Bronchial epithelial cell (primary cell): ENCODE data around the gene KLF4. TPM values are rescaled to one million over a fixed set of nuclear protein-coding genes. Genes with fewer than 3 reads are reported as not detected.

Experiments
- DNase-seq: peaks from one replicate; pipeline ENCODE4 v3.0.0-alpha.2; 2010; ENCODE audit warnings: low read depth
- FAIRE-seq: peaks from 2 replicates; lab custom pipeline; 2011; peaks lifted over from hg19 to GRCh38; lab: Jason Lieb, UNC
- H3K27me3 ChIP-seq: 2 replicates; pipeline ENCODE4 v1.5.1; 2011; ENCODE audit warnings: low read length; ENCODE audit not compliant: control insufficient read depth, insufficient read depth
- H3K36me3 ChIP-seq: 2 replicates; pipeline ENCODE4 v1.5.1; 2011; ENCODE audit warnings: low read length; ENCODE audit not compliant: control insufficient read depth, insufficient read depth
- H3K4me3 ChIP-seq: 2 replicates; pipeline ENCODE4 v1.5.1; 2011; ENCODE audit warnings: mild to moderate bottlenecking, low read depth, low read length, control low read depth
- total RNA-seq: library from RNA; depleted of rRNA; stranded (reverse); fragments of >200 nt; gene quantifications from 2 replicates; pipeline ENCODE4 v1.2.1, GENCODE V29; 2014
- TF ChIP-seq, protein P1 (sequence below): IDR thresholded peaks from 2 replicates; pipeline ENCODE4 v1.5.1; 2011; ENCODE audit warnings: mild to moderate bottlenecking, moderate library complexity, low read length, control low read depth, inconsistent platforms; ENCODE audit not compliant: insufficient read depth, severe bottlenecking

KLF4 gene
- total RNA-seq, 1 donor from 2014 or later, result 16.1 TPM

DNA sequence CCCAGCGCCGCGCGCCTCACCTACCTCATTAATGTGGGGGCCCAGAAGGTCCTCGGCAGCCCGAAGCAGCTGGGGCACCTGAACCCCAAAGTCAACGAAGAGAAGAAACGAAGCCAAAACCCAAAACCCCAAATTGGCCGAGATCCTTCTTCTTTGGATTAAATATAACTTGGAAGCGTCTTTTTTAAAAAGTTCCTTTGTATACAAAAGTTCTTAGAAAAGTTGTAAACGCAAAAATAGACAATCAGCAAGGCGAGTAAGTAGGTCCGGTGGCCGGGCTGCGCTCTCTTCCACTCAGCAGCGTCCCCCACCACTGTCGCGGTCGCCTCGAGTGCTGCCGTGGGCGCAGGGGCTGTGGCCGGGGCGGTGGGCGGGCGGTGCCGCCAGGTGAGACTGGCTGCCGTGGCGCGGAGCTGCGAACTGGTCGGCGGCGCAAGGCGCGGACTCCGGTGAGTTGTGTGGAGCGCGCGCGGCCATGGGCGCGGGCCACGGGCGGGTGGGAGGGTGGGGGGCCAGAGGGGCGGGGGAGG, 360 bp downstream of the KLF4 start:
- Histone ChIP-seq H3K36me3 (peaks cover 24% of the 10 kb centered on the region), H3K4me3 (peak overlapping the region; percentile 99), H3K27me3 (no peaks in the 10 kb centered on the region)
- no peak for FAIRE-seq
- DNase-seq, result no peak
- TF ChIP-seq, protein P1, sequence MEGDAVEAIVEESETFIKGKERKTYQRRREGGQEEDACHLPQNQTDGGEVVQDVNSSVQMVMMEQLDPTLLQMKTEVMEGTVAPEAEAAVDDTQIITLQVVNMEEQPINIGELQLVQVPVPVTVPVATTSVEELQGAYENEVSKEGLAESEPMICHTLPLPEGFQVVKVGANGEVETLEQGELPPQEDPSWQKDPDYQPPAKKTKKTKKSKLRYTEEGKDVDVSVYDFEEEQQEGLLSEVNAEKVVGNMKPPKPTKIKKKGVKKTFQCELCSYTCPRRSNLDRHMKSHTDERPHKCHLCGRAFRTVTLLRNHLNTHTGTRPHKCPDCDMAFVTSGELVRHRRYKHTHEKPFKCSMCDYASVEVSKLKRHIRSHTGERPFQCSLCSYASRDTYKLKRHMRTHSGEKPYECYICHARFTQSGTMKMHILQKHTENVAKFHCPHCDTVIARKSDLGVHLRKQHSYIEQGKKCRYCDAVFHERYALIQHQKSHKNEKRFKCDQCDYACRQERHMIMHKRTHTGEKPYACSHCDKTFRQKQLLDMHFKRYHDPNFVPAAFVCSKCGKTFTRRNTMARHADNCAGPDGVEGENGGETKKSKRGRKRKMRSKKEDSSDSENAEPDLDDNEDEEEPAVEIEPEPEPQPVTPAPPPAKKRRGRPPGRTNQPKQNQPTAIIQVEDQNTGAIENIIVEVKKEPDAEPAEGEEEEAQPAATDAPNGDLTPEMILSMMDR, result no peak

DNA sequence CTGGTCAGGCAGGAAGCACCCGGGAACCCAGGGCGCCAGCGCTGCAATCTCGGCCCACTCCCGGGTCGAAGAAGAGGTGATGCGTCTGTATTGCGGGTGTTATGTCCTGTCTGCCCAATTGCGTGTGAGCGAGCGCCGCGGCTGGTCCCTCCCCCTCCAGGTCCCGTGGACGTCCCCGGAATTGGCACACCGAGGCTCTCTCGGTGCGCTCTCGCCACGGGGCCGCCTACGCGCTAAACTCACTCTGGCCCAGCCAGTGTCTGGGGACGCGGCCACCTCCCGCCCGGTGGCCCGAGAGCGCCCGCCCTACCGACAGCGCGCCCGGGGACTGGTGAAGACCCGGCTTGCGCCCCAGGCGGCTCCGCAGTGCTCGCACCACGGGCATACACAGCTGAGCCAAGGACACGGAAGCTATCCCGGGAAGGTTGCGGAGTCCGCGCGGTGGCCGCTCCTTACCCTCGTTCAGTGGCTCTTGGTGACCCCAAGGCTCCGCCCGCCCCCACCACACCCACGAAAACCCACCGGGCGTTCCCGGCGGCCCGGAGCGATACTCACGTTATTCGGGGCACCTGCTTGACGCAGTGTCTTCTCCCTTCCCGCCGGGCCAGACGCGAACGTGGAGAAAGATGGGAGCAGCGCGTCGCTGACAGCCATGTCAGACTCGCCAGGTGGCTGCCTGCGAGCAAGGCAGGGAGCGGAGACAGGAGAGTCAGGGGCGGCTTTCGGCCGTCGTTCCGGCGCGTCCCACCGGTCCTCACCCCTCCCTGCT, 1.0 kb downstream of the KLF4 start:
- peak; percentile 37 for DNase-seq
- TF ChIP-seq, protein P1, result no peak
- peaks cover 24% of the 10 kb centered on the region for H3K36me3 ChIP-seq
- no peak for FAIRE-seq
- H3K27me3 ChIP-seq, result no peaks in the 10 kb centered on the region
- H3K4me3 ChIP-seq, result peak overlapping the region; percentile 99

DNA sequence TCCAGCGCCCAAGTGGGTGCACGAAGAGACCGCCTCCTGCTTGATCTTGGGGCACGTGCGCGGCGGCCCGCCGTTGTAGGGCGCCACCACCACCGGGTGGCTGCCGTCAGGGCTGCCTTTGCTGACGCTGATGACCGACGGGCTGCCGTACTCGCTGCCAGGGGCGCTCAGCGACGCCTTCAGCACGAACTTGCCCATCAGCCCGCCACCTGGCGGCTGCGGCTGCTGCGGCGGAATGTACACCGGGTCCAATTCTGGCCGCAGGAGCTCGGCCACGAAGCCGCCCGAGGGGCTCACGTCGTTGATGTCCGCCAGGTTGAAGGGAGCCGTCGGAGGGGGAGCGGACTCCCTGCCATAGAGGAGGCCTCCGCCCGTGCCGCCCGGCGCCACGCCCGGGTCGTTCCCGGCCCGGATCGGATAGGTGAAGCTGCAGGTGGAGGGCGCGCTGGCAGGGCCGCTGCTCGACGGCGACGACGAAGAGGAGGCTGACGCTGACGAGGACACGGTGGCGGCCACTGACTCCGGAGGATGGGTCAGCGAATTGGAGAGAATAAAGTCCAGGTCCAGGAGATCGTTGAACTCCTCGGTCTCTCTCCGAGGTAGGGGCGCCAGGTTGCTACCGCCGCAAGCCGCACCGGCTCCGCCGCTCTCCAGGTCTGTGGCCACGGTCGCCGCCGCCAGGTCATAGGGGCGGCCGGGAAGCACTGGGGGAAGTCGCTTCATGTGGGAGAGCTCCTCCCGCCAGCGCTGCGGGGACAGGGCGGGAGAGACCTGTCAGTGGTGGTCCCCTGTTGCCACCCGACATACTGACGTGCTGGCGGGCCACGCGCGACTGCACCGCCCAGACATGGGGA, 1.8 kb downstream of the KLF4 start:
- no peak for DNase-seq
- Histone ChIP-seq H3K36me3 (peaks cover 24% of the 10 kb centered on the region), H3K27me3 (no peaks in the 10 kb centered on the region), H3K4me3 (peak overlapping the region; percentile 99)
- TF ChIP-seq, protein P1, result peak; percentile 82
- no peak for FAIRE-seq

DNA sequence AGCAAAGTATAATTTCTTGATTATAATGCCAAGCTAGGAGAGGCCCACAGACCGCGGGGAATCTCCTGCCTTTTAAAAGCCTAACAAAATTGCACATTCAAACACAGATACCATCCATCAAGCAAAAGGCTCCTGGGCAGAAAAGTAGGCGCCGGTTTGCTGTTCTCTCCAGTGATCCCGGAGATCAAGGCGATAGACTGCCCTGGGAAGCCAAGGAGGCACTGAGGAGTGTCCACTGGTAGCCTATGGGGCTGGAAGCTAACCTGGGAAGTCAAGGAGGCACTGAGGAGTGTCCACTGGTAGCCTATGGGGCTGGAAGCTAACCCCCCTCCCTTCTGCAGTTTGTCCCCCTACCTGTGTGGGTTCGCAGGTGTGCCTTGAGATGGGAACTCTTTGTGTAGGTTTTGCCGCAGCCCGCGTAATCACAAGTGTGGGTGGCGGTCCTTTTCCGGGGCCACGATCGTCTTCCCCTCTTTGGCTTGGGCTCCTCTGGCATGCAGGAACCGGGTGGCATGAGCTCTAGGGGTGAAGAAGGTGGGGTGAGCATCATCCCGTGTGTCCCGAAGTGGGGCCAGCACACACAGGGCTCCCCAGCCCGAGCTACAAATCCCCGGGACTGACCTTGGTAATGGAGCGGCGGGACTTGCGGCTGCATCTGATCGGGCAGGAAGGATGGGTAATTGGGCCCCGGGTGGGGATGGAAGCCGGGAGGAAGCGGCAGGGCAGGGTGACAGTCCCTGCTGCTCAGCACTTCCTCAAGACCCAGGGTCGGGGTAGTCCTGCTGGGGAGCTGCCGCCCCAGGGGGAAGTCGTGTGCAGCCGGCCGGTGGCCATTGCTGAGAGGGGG, 2.7 kb downstream of the KLF4 start:
- no peak for DNase-seq
- Histone ChIP-seq H3K27me3 (no peaks in the 10 kb centered on the region), H3K36me3 (peaks cover 24% of the 10 kb centered on the region), H3K4me3 (peak overlapping the region; percentile 99)
- TF ChIP-seq, protein P1, result no peak
- no peak for FAIRE-seq

DNA sequence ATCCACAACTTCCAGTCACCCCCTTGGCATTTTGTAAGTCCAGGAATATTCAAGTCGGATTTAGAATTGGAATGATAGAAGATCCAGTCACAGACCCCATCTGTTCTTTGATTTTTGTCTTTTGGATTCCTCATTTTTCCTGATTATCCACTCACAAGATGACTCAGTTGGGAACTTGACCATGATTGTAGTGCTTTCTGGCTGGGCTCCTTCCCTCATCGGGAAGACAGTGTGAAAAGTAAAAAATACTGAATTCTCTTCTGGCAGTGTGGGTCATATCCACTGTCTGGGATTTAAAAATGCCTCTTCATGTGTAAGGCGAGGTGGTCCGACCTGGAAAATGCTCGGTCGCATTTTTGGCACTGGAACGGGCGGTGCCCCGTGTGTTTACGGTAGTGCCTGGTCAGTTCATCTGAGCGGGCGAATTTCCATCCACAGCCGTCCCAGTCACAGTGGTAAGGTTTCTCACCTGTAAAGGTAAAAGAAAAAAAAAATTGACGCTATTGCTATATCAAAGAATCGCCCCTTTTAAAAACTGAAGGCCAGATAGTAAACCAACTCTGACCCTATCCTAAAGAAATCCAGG, 4.0 kb downstream of the KLF4 start:
- Histone ChIP-seq H3K27me3 (no peaks in the 10 kb centered on the region), H3K4me3 (peak overlapping the region; percentile 99), H3K36me3 (peaks cover 24% of the 10 kb centered on the region)
- DNase-seq, result no peak
- TF ChIP-seq, protein P1, result no peak
- FAIRE-seq, result no peak
